ENCODE data around the gene BRIP1.

DNA sequence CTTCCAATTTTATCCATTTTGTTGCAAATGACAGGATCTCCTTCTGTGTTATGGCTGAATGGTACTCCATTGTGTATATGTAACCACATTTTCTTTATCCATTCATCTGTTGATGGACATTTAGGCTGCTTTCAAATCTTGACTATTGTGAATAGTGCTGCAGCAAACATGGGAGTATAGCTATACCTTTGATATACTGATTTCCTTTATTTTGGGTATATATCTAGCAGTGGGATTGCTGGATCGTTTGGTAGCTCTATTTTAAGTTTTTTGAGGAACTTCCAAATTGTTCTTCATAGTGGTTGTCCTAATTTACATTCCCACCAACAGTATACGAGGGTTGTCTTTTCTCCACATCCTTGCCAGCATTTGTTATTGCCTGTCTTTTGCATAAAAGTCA, 67.8 kb downstream of the BRIP1 start:
- TF ChIP-seq, protein P1, sequence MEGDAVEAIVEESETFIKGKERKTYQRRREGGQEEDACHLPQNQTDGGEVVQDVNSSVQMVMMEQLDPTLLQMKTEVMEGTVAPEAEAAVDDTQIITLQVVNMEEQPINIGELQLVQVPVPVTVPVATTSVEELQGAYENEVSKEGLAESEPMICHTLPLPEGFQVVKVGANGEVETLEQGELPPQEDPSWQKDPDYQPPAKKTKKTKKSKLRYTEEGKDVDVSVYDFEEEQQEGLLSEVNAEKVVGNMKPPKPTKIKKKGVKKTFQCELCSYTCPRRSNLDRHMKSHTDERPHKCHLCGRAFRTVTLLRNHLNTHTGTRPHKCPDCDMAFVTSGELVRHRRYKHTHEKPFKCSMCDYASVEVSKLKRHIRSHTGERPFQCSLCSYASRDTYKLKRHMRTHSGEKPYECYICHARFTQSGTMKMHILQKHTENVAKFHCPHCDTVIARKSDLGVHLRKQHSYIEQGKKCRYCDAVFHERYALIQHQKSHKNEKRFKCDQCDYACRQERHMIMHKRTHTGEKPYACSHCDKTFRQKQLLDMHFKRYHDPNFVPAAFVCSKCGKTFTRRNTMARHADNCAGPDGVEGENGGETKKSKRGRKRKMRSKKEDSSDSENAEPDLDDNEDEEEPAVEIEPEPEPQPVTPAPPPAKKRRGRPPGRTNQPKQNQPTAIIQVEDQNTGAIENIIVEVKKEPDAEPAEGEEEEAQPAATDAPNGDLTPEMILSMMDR (IDR thresholded peaks at IDR 0.05; ENCODE audit: insufficient read depth, low read depth, low read length): no peak
- TF ChIP-seq EZH2 (IDR thresholded peaks at IDR 0.05; ENCODE audit: insufficient read depth, low read length): no peak
